ENCODE measurements around the gene EIF4E2.

Gene EIF4E2

GRCh38 chr2:232539298-232540231, 10.9 kb upstream of the EIF4E2 start, which contains the start of gene CHRNG:
CHRNG (plus strand) TSS chr2:232539692; CDS start chr2:232539748, 56 bp downstream.
- no peak for DNase-seq

- no peak for DNase-seq
These were observed 9.9 kb upstream of the EIF4E2 start for GRCh38 chr2:232540441-232541041.

GRCh38 chr2:232541195-232541960, 9.1 kb upstream of the EIF4E2 start:
- no peak for DNase-seq

GRCh38 chr2:232541961-232542714, 8.4 kb upstream of the EIF4E2 start:
- DNase-seq: no peak

- no peak for DNase-seq
These were observed 7.6 kb upstream of the EIF4E2 start for GRCh38 chr2:232542715-232543467.

- no peak for DNase-seq
These were observed 7.0 kb upstream of the EIF4E2 start for GRCh38 chr2:232543491-232543890.

- no peak for DNase-seq
These were observed 6.4 kb upstream of the EIF4E2 start for GRCh38 chr2:232543928-232544631.

- DNase-seq: no peak
These were observed 5.8 kb upstream of the EIF4E2 start for GRCh38 chr2:232544674-232545073.

- DNase-seq: no peak
These were observed 4.7 kb upstream of the EIF4E2 start for GRCh38 chr2:232545511-232546375.

- no peak for DNase-seq
These were observed 2.5 kb upstream of the EIF4E2 start for GRCh38 chr2:232547991-232548390.

- no peak for DNase-seq
These were observed 685 bp upstream of the EIF4E2 start for GRCh38 chr2:232549655-232550353.

- DNase-seq: no peak
These were observed 755 bp downstream of the EIF4E2 start for GRCh38 chr2:232551250-232551638.

- DNase-seq: no peak
These were observed 1.3 kb downstream of the EIF4E2 start for GRCh38 chr2:232551776-232552175.

- no peak for DNase-seq
These were observed 5.9 kb downstream of the EIF4E2 start for GRCh38 chr2:232556426-232556825.

GRCh38 chr2:232562515-232563151, 12.1 kb downstream of the EIF4E2 start:
- DNase-seq: no peak

- DNase-seq: no peak
These were observed 13.1 kb downstream of the EIF4E2 start for GRCh38 chr2:232563580-232563979.

GRCh38 chr2:232567721-232568120, 17.2 kb downstream of the EIF4E2 start:
- no peak for DNase-seq

- no peak for DNase-seq
These were observed 17.7 kb downstream of the EIF4E2 start for GRCh38 chr2:232568161-232568560.

GRCh38 chr2:232569541-232569940, 19.1 kb downstream of the EIF4E2 start:
- DNase-seq: no peak

Data from retina (tissue), 1 donor.